GM12892 (cell line): Measurements from ENCODE around the gene CELF2.

Experiments used
- POLR2A ChIP-seq: IDR thresholded peaks from 2 replicates; pipeline ENCODE4 v1.6.1; 2011; ENCODE audit warnings: low read depth, low read length, control low read depth
- POLR2AphosphoS5 ChIP-seq: IDR thresholded peaks from 2 replicates; pipeline ENCODE4 v1.6.1; 2011; ENCODE audit warnings: low read depth, low read length, control low read depth

DNA sequence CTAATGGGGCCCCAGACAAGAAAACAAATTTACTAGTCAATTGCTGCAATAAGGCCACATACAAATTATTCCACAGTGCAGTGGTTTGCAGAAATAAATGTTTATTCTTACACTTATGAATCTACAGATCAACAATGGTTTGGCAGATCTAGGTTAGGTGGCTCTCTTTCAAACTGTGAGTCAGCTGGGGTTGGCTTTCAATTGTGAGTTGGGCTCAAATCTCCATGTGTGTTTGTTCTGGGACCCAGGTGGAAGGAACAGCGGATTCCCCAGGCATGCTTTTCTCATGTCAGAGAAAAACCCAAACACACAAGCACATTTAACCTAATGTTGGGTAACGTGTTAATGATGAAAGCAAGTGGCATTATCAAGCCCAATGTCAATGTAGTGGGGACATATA lies 25.6 kb upstream of the CELF2 start:
- no peak for TF ChIP-seq POLR2A
- no peak for TF ChIP-seq POLR2AphosphoS5
